ENCODE data around the gene ZNF280C.
"Not testable (repeated sequence)": the region's sequence is repeated elsewhere in the genome, so short reads cannot be mapped to it uniquely, and the experiment has no call there.

DNA sequence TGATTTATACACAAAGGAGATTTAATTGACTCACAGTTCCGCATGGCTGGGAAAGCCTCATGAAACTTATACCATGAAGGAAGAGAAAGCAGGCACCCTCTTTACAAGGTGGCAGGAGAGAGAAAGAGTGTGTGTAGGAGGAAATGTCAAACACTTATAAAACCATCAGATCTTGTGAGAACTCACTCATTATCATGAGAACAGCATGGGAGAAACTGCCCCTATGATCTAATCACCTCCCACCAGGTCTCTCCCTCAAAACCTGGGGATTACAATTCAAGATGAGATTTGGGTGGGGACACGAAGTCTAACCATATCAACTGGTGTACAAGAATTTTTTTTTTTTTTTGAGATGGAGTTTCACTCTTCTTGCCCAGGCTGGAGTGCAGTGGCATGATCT lies 3.6 kb upstream of the ZNF280C start:
- not testable (repeated sequence) for TF ChIP-seq POLR2AphosphoS5 (IDR thresholded peaks at IDR 0.05; ENCODE audit: borderline replicate concordance, low read depth, low read length); EZH2 (IDR thresholded peaks at IDR 0.05)

Measured in SK-N-MC (cell line).